Trophoblast cell (in vitro differentiated cells and primary cell): ENCODE results near the gene BABAM2.

Experiments
- DNase-seq, 2 donors: peaks; one replicate each; pipeline ENCODE4 v3.0.0-alpha.2; 2016
- H2AFZ ChIP-seq: 2 replicates; pipeline ENCODE4 v1.6.1; 2013; ENCODE audit warnings: low read length, moderate library complexity, mild to moderate bottlenecking; ENCODE audit not compliant: insufficient read depth, poor library complexity
- H2AK5ac ChIP-seq: 2 replicates; pipeline ENCODE4 v1.6.1; 2013; ENCODE audit warnings: mild to moderate bottlenecking, low read length
- H2BK120ac ChIP-seq: 2 replicates; pipeline ENCODE4 v1.6.1; 2013; ENCODE audit warnings: low read length, mild to moderate bottlenecking, moderate library complexity; ENCODE audit not compliant: insufficient read depth, poor library complexity
- H2BK12ac ChIP-seq: 2 replicates; pipeline ENCODE4 v1.6.1; 2013; ENCODE audit warnings: mild to moderate bottlenecking, low read length, moderate library complexity
- H2BK5ac ChIP-seq: 2 replicates; pipeline ENCODE4 v1.6.1; 2013; ENCODE audit warnings: low read length, low read depth, moderate library complexity, mild to moderate bottlenecking; ENCODE audit not compliant: poor library complexity
- H3K14ac ChIP-seq: 2 replicates; pipeline ENCODE4 v1.6.1; 2013; ENCODE audit warnings: mild to moderate bottlenecking, low read length
- H3K18ac ChIP-seq: 2 replicates; pipeline ENCODE4 v1.6.1; 2013; ENCODE audit warnings: mild to moderate bottlenecking, low read length
- H3K23ac ChIP-seq: 2 replicates; pipeline ENCODE4 v1.6.1; 2013; ENCODE audit warnings: low read length
- H3K27ac ChIP-seq: 2 replicates; pipeline ENCODE4 v1.5.1; 2013; ENCODE audit warnings: low read depth, mild to moderate bottlenecking, inconsistent platforms, low read length, moderate library complexity
- H3K27me3 ChIP-seq: 2 replicates; pipeline ENCODE4 v1.6.1; 2013; ENCODE audit warnings: inconsistent platforms, mild to moderate bottlenecking, low read length, moderate library complexity; ENCODE audit not compliant: insufficient read depth
- H3K36me3 ChIP-seq, 2 experiments: 1 replicate in 1 of 2; 2 replicates in 1 of 2; pipeline ENCODE4 v1.6.1; 2013; ENCODE audit warnings: low read length in 2 of 2, mild to moderate bottlenecking in 2 of 2, moderate library complexity in 1 of 2; ENCODE audit not compliant: insufficient read depth in 2 of 2, control insufficient read depth in 1 of 2
- H3K4ac ChIP-seq: 2 replicates; pipeline ENCODE4 v1.6.1; 2013; ENCODE audit warnings: low read depth, mild to moderate bottlenecking, low read length, moderate library complexity
- H3K4me1 ChIP-seq, 2 experiments: 1 replicate in 1 of 2; 2 replicates in 1 of 2; pipeline ENCODE4 v1.6.1; 2013; ENCODE audit warnings: low read length in 2 of 2, mild to moderate bottlenecking in 2 of 2, moderate library complexity in 1 of 2; ENCODE audit not compliant: insufficient read depth in 2 of 2, control insufficient read depth in 1 of 2
- H3K4me2 ChIP-seq: 2 replicates; pipeline ENCODE4 v1.6.1; 2013; ENCODE audit warnings: inconsistent platforms, mild to moderate bottlenecking, low read length, moderate library complexity
- H3K4me3 ChIP-seq: 2 replicates; pipeline ENCODE4 v1.5.1; 2013; ENCODE audit warnings: mild to moderate bottlenecking, low read depth, low read length, inconsistent platforms
- H3K79me1 ChIP-seq: one replicate; pipeline ENCODE4 v1.6.1; 2013; ENCODE audit warnings: low read length
- H3K79me2 ChIP-seq: 2 replicates; pipeline ENCODE4 v1.6.1; 2013; ENCODE audit warnings: low read length, mild to moderate bottlenecking; ENCODE audit not compliant: control insufficient read depth, insufficient read depth, poor library complexity
- H3K9ac ChIP-seq: 2 replicates; pipeline ENCODE4 v1.6.1; 2013; ENCODE audit warnings: mild to moderate bottlenecking, low read length
- H3K9me3 ChIP-seq: 2 replicates; pipeline ENCODE4 v1.6.1; 2013; ENCODE audit warnings: low read depth, mild to moderate bottlenecking, control low read depth, inconsistent platforms, low read length; ENCODE audit not compliant: insufficient read depth
- H4K12ac ChIP-seq: 2 replicates; pipeline ENCODE4 v1.6.1; 2013; ENCODE audit warnings: low read depth, mild to moderate bottlenecking, low read length, moderate library complexity
- H4K8ac ChIP-seq: 2 replicates; pipeline ENCODE4 v1.6.1; 2013; ENCODE audit warnings: low read depth, mild to moderate bottlenecking, low read length, moderate library complexity
- H4K91ac ChIP-seq: one replicate; pipeline ENCODE4 v1.6.1; 2013; ENCODE audit warnings: low read depth, mild to moderate bottlenecking, low read length, moderate library complexity
- WGBS: extraction: QIAGEN DNeasy Blood & Tissue Kit; methylation state at CpG from one replicate; pipeline ENCODE4 v1.1.7; 2013; ENCODE audit warnings: missing lambda C conversion rate; ENCODE audit not compliant: insufficient read length, insufficient coverage; ENCODE audit errors: extremely low coverage; 5-methylcytosine and 5-hydroxymethylcytosine counted together

The BABAM2 gene

DNA sequence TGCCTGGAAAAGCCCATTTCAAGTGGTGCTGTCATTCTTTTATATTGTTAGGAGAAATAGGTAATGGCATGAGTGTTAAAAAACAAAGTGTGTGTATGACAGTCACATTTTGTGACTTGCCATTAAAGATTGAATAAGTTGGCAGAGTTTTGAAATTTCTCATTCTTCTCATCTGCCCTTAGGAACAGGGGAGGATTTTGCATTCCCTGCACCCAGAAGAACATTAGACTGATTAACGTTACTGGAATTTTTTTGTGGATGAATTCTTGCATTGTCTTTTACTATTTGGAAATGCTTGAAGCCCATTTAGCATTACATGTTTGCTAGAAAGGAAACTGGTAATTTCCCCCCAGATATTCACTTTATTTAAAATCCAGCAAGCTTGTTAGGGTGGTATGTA, 162.2 kb downstream of the BABAM2 start:
- H3K4me2 ChIP-seq = no peak overlapping the region
- no peak overlapping the region for H3K18ac ChIP-seq
- H3K23ac ChIP-seq = no peak overlapping the region
- H3K9me3 ChIP-seq = no peaks in the 10 kb centered on the region
- WGBS = no CpG with 5 or more reads among the region's 1 CpG
- H3K4ac ChIP-seq = no peak overlapping the region
- no peak overlapping the region for H2BK120ac ChIP-seq
- no peaks in the 10 kb centered on the region for H3K36me3 ChIP-seq
- no peak overlapping the region for H4K8ac ChIP-seq
- no peak overlapping the region for H4K91ac ChIP-seq
- no peaks in the 10 kb centered on the region for H3K4me1 ChIP-seq
- no peak overlapping the region for H2BK12ac ChIP-seq
- peak in 1 of 2 donors; percentile 68 for DNase-seq
- H3K9ac ChIP-seq = no peak overlapping the region
- H3K4me3 ChIP-seq = no peak overlapping the region
- H3K14ac ChIP-seq = no peak overlapping the region
- H2AK5ac ChIP-seq = no peak overlapping the region
- no peaks in the 10 kb centered on the region for H3K79me1 ChIP-seq
- H2AFZ ChIP-seq = no peak overlapping the region
- H2BK5ac ChIP-seq = no peak overlapping the region
- H3K27ac ChIP-seq = no peak overlapping the region
- no peak overlapping the region for H4K12ac ChIP-seq
- H3K79me2 ChIP-seq = no peaks in the 10 kb centered on the region
- no peaks in the 10 kb centered on the region for H3K27me3 ChIP-seq

- WGBS = no CpG with 5 or more reads among the region's 2 CpGs
- Histone ChIP-seq H3K79me2 (no peaks in the 10 kb centered on the region), H2BK5ac (no peak overlapping the region), H3K27me3 (no peaks in the 10 kb centered on the region), H3K14ac (no peak overlapping the region), H3K27ac (no peak overlapping the region), H3K9ac (no peak overlapping the region), H3K9me3 (no peaks in the 10 kb centered on the region), H3K36me3 (no peaks in the 10 kb centered on the region), H4K12ac (no peak overlapping the region), H4K91ac (no peak overlapping the region), H2BK12ac (no peak overlapping the region), H2AK5ac (no peak overlapping the region), H3K18ac (no peak overlapping the region), H2BK120ac (no peak overlapping the region), H2AFZ (no peak overlapping the region), H3K4ac (no peak overlapping the region), H4K8ac (no peak overlapping the region), H3K4me3 (no peak overlapping the region), H3K4me1 (no peaks in the 10 kb centered on the region), H3K23ac (no peak overlapping the region), H3K4me2 (no peak overlapping the region), H3K79me1 (no peaks in the 10 kb centered on the region)
- no peak for DNase-seq
These were observed 163.1 kb downstream of the BABAM2 start for GRCh38 chr2:28053597-28053996.

GRCh38 chr2:28054916-28055315, 164.4 kb downstream of the BABAM2 start:
- H3K23ac ChIP-seq = no peak overlapping the region
- H2BK5ac ChIP-seq = no peak overlapping the region
- H3K79me2 ChIP-seq = no peaks in the 10 kb centered on the region
- no peak overlapping the region for H3K18ac ChIP-seq
- no peaks in the 10 kb centered on the region for H3K4me1 ChIP-seq
- H3K4me3 ChIP-seq = no peak overlapping the region
- H2BK12ac ChIP-seq = no peak overlapping the region
- H3K79me1 ChIP-seq = no peaks in the 10 kb centered on the region
- no peaks in the 10 kb centered on the region for H3K9me3 ChIP-seq
- H3K36me3 ChIP-seq = no peaks in the 10 kb centered on the region
- no peak overlapping the region for H3K4me2 ChIP-seq
- no CpG with 5 or more reads among the region's 1 CpG for WGBS
- H3K4ac ChIP-seq = no peak overlapping the region
- H3K27me3 ChIP-seq = no peaks in the 10 kb centered on the region
- no peak overlapping the region for H3K27ac ChIP-seq
- H4K12ac ChIP-seq = no peak overlapping the region
- no peak overlapping the region for H2AFZ ChIP-seq
- no peak overlapping the region for H2BK120ac ChIP-seq
- H4K8ac ChIP-seq = no peak overlapping the region
- no peak overlapping the region for H3K14ac ChIP-seq
- no peak for DNase-seq
- H4K91ac ChIP-seq = no peak overlapping the region
- no peak overlapping the region for H2AK5ac ChIP-seq
- H3K9ac ChIP-seq = no peak overlapping the region

DNA sequence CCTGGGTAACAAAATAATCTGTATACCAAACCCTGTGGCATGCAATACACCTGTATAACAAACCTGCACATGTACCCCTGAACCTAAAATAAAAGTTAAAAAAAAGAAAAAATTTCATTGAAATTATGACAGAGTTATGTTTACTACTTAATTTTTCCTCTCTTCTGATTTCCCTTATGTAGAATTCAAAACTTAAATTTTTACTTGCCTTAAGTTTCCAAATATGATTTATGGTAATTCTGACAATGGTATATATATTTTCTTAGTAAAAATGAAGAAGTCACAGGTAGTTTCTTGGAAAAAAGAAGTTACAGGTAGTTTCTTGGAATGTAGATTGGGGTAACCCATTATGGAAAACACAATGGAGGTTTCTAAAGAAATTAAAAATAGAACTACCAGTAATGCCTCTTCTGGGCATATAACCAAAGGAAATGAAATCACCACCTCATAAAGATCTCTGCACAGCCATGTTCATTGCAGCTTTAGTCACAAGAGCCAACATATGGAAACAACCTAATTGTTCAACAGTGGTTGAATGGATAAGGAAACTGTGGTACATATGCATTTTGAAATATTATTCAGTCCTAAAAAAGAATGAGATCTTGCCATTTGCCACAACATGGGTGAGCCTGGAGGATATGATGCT, 164.9 kb downstream of the BABAM2 start:
- H3K4me1 ChIP-seq = no peaks in the 10 kb centered on the region
- no peaks in the 10 kb centered on the region for H3K79me2 ChIP-seq
- no peak overlapping the region for H3K18ac ChIP-seq
- no peak overlapping the region for H4K8ac ChIP-seq
- no peak overlapping the region for H3K4ac ChIP-seq
- H3K9me3 ChIP-seq = no peaks in the 10 kb centered on the region
- H4K91ac ChIP-seq = no peak overlapping the region
- H3K36me3 ChIP-seq = no peaks in the 10 kb centered on the region
- H2AK5ac ChIP-seq = no peak overlapping the region
- no peaks in the 10 kb centered on the region for H3K79me1 ChIP-seq
- H3K14ac ChIP-seq = no peak overlapping the region
- no peak overlapping the region for H2AFZ ChIP-seq
- H4K12ac ChIP-seq = no peak overlapping the region
- H3K9ac ChIP-seq = no peak overlapping the region
- H2BK12ac ChIP-seq = no peak overlapping the region
- no peaks in the 10 kb centered on the region for H3K27me3 ChIP-seq
- no peak overlapping the region for H2BK5ac ChIP-seq
- no peak overlapping the region for H2BK120ac ChIP-seq
- H3K27ac ChIP-seq = no peak overlapping the region
- no peak overlapping the region for H3K4me3 ChIP-seq
- H3K4me2 ChIP-seq = no peak overlapping the region
- no peak overlapping the region for H3K23ac ChIP-seq
- no peak for DNase-seq
